BJ (cell line): ENCODE data around the gene TMEM33. TPM values are rescaled to one million over a fixed set of nuclear protein-coding genes. Genes with fewer than 3 reads are reported as not detected.
A peak's percentile ranks its signal among the peaks of the same experiment; 100 is the strongest.

Experiments
- CTCF ChIA-PET: fragments of 350-600 bp; formaldehyde crosslinking; extraction: SDS; loops from one replicate; lab custom pipeline; 2021; ENCODE audit warnings: antibody characterized with exemption, inconsistent platforms; lab: Yijun Ruan, JAX
- POLR2A ChIA-PET: fragments of 300-600 bp; sonication (Branson Sonifier 250); formaldehyde crosslinking; extraction: SDS; loops from one replicate; lab custom pipeline; 2021; ENCODE audit warnings: antibody characterized with exemption; lab: Charles Lee
- DNase-seq: peaks from one replicate; pipeline ENCODE4 v3.0.0-alpha.2; 2011; ENCODE audit warnings: low read depth
- H3K27me3 ChIP-seq: 2 replicates; pipeline ENCODE4 v1.6.0; 2011; ENCODE audit warnings: low read length; ENCODE audit not compliant: control insufficient read depth, insufficient read depth
- H3K36me3 ChIP-seq: 2 replicates; pipeline ENCODE4 v1.5.1; 2011; ENCODE audit warnings: low read length; ENCODE audit not compliant: control insufficient read depth, insufficient read depth
- H3K4me3 ChIP-seq: 2 replicates; pipeline ENCODE4 v1.5.1; 2011; ENCODE audit warnings: low read depth, mild to moderate bottlenecking, control low read depth, low read length
- polyA plus RNA-seq: library from polyadenylated mRNA; depleted of rRNA; stranded (reverse); fragments of >200 nt; gene quantifications from 2 replicates; pipeline ENCODE4 v1.2.3, GENCODE V29; 2011
- TF ChIP-seq, protein P1 (sequence below): IDR thresholded peaks from 2 replicates; pipeline ENCODE4 v1.5.1; 2011; ENCODE audit warnings: low read depth, mild to moderate bottlenecking, control low read depth, inconsistent platforms, low read length, moderate library complexity; ENCODE audit not compliant: insufficient read depth

The TMEM33 gene
- polyA plus RNA-seq, 1 experiment = 39.3 TPM

DNA sequence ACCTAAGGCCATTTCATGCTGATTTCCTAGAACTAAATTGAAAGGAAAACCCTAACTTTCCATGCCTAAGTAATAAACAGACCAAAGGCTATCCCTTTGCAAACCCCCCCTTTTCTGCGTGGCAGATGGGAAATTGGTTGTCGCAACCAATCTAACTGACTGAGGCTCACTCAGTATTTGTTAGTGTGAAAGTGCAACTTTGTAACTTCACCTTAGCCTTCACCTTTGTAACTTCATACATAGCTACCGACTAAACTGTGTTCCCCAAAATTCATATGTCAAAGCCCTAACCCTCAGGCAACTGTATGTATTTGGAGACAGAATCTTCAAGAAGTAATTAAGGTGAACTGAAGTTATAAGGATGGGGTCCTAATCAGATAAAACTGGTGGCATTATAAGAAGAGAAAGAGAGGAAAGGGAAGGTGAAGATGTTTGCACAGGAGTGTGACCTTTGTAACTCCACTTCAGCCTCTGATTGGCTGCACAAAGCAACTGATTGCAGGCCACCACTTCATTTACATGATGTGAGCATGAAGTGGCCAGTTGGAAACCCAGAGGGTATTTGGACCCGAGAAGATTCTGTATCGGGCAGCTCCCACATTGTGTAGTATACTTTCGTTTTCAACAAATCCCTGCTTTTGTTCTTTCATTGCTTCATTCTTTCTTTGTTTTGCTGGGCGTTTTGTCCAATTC is 4.9 kb upstream of the TMEM33 start:
- POLR2A ChIA-PET = no interaction called here
- Histone ChIP-seq H3K36me3 (no peaks in the 10 kb centered on the region), H3K27me3 (peaks cover 7% of the 10 kb centered on the region), H3K4me3 (no peak overlapping the region)
- CTCF ChIA-PET = interaction anchor here (2.3 kb wide), 1 partner anchor 42 kb away, joined by 8 read pairs; no protein-coding TSS in a partner anchor
- no peak for DNase-seq
- TF ChIP-seq, protein P1, sequence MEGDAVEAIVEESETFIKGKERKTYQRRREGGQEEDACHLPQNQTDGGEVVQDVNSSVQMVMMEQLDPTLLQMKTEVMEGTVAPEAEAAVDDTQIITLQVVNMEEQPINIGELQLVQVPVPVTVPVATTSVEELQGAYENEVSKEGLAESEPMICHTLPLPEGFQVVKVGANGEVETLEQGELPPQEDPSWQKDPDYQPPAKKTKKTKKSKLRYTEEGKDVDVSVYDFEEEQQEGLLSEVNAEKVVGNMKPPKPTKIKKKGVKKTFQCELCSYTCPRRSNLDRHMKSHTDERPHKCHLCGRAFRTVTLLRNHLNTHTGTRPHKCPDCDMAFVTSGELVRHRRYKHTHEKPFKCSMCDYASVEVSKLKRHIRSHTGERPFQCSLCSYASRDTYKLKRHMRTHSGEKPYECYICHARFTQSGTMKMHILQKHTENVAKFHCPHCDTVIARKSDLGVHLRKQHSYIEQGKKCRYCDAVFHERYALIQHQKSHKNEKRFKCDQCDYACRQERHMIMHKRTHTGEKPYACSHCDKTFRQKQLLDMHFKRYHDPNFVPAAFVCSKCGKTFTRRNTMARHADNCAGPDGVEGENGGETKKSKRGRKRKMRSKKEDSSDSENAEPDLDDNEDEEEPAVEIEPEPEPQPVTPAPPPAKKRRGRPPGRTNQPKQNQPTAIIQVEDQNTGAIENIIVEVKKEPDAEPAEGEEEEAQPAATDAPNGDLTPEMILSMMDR = no peak

DNA sequence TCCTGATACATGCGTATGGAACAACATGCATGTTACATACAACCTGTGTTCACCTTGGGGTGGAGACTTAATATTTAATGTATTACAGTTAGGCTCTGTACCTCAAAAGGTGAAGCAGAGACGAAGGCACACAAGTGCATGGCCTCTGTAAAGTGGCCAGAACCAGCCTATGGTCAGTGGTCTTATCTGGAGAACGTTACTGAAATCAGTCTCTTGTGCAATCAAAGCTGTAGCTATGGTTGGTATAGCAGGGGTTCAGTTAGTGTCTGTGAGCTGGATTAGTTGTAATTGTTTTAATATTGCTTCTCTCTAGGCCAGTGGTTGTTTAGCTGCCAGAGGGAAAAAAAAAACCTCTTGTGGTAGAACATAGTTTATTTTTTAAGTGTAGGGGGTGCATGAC is 2.2 kb upstream of the TMEM33 start:
- H3K27me3 ChIP-seq = peaks cover 6% of the 10 kb centered on the region
- ChIA-PET POLR2A (no interaction called here), CTCF (no interaction called here)
- no peak for DNase-seq
- no peaks in the 10 kb centered on the region for H3K36me3 ChIP-seq
- TF ChIP-seq, protein P1 = no peak
- H3K4me3 ChIP-seq = no peak overlapping the region

DNA sequence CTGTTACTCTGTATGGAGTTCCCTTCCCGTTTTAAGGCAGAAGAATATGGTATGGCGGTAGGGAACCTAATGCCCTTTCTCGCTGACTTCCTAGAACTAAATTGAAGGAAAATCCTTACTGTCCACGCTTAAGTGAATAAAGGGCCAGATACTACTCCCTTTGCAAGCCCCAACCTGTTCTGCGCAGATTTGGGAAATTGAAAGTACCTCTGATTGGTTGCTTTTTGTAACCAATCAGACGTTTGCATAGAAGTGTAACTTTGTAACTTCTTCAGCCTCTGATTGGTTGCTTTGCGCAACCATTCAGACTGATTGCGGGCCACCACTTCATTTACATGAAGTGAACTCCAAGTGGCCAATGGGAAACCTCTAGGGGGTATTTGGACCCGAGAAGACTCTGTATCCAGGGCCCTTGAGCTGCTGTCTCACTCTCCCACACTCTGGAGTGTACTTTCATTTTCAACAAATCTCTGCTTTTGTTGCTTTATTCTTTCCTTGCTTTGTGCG is 1.2 kb upstream of the TMEM33 start:
- DNase-seq = no peak
- H3K4me3 ChIP-seq = no peak overlapping the region
- 0 out of 2 replicates have a peak, but pooled peaks cover under 1% of the 10 kb centered on the region for H3K36me3 ChIP-seq
- H3K27me3 ChIP-seq = peaks cover 4% of the 10 kb centered on the region
- TF ChIP-seq, protein P1 = no peak
- CTCF ChIA-PET = interaction anchor here (1.2 kb wide), 1 partner anchor 46 kb away, joined by 3 read pairs; no protein-coding TSS in a partner anchor
- POLR2A ChIA-PET = no interaction called here

DNA sequence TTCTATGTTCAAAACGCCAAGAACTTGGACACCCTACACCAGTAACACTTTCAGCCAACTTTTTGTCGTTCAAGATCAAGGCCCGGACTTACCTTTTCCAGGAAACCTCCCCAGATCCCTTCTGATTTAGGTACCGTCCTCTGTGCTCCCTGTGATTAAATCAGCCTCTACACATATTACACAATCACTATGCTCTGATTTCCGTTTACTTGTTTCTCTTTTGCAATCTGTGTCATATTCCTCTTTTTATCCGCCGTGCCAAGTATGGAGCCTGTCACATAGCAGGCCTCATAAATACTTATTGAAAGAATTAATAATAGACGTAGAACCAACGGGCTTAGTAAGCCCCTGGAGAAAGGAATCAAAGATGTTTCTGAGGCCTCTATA is 722 bp upstream of the TMEM33 start:
- H3K4me3 ChIP-seq = peak overlapping the region; percentile 79
- 0 out of 2 replicates have a peak, but pooled peaks cover 2% of the 10 kb centered on the region for H3K36me3 ChIP-seq
- TF ChIP-seq, protein P1 = no peak
- POLR2A ChIA-PET = no interaction called here
- DNase-seq = no peak
- H3K27me3 ChIP-seq = peaks cover 4% of the 10 kb centered on the region
- CTCF ChIA-PET = interaction anchor here (1.2 to 1.5 kb wide), 2 partner anchors 17 to 47 kb away, joined by 3 read pairs; no protein-coding TSS in a partner anchor

DNA sequence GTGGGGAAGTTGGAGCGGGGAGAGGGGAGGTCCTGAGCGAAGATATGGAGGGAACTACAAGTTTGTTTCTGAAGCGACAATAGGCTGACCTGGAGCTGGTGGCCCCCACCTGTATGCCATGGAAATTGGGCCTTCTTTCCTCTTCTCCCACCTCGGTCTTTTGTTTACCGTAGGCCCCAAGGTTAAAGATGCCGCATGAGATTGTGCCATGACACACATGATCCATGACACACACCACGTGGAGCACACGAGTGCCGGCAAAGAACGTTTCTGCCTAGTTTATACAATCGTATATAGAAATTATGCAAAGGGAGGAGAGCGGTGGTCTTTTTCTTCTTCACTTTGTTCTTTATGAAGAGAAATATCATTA is 408 bp downstream of the TMEM33 start:
- CTCF ChIA-PET = interaction anchor here (0.9 to 1.5 kb wide), 4 partner anchors 12 to 49 kb away, joined by 3 read pairs; no protein-coding TSS in a partner anchor
- Histone ChIP-seq H3K4me3 (peak overlapping the region; percentile 79), H3K36me3 (0 out of 2 replicates have a peak, but pooled peaks cover 2% of the 10 kb centered on the region), H3K27me3 (peaks cover 4% of the 10 kb centered on the region)
- POLR2A ChIA-PET = no interaction called here
- TF ChIP-seq, protein P1 = no peak
- DNase-seq = no peak
